HG03196 (cell line): Measurements from ENCODE around the gene RNF223.
"Not testable (repeated sequence)": the region's sequence is repeated elsewhere in the genome, so short reads cannot be mapped to it uniquely, and the experiment has no call there.

ENCODE experiments used
- ATAC-seq: cut with Tn5 transposase; IDR thresholded peaks from one replicate; pipeline ENCODE4 v1.9.1; 2021; ENCODE audit not compliant: unreplicated experiment

RNF223 gene

DNA sequence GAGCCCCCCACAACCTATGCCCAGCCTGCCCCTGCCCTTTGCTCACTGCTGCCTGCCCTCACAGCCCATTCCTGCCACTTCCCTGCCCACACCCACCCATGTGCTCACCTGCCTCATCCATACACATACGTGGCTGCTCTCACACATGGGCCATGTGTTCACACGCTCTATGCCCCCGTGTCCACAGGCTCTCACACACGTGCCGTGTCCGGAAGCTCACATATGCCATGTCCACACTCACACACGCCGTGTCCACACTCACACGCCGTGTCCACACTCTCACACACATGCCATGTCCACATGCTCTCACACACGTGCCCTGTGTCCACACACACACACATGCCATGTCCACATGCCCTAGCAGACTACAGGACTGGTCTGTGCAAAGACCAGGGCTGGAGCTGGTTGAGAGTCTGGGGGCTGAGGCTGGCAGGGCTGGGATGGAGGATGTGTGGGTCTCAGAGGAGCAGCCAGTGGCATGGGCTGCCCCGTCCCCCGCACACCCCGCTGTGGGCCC lies 583 bp upstream of the RNF223 start:
- ATAC-seq, result no peak

DNA sequence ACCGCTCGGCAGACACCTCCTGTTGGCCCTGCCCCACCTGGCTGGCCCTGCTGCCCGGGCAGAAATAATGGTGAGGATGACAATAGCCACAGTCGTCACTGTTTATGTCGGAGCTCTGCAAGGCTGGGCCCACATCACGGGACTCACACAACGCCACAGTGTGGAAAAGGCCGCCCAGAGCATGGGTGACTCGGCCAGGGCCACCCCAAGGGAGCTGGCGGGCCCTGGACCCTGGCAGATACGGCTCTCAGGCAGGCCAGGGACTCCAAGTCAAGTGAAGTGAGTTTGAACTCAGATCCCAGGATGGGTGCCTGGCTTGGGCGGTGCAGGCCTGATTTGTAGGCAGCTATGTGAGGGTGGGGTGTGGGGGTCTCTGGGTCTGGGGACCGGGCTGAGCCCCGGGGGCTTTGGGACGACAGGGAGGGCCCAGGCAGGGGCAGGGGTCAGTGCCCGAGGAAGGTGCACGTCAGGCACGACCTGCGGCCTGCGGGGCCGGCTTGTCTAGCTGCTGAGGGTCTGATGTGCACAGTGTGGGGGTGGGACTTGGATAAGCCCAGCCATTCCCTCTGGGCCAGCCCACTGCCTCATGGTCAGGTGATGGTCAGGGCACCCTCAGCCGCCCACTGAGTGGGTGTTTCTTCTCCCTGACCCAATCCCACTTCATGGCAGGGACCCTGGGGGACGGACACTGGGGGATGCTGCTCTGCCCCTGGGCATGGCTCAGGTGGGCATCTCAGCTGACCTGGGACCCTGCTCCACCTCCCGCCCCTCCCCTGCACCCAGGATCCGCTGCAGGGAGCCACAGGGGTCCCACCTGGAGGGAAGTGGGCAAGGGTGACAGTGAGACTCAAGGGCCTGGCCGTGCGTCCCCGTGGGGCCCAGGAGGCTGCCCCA lies 1.0 kb downstream of the RNF223 start:
- ATAC-seq, result no peak

- no peak for ATAC-seq
Observed at GRCh38 chr1:1072299-1072848, 1.7 kb downstream of the RNF223 start.

- no peak for ATAC-seq
Observed at GRCh38 chr1:1071486-1072298, 2.4 kb downstream of the RNF223 start.

GRCh38 chr1:1069711-1070676 lies 4.1 kb downstream of the RNF223 start:
- peak; percentile 6 for ATAC-seq

DNA sequence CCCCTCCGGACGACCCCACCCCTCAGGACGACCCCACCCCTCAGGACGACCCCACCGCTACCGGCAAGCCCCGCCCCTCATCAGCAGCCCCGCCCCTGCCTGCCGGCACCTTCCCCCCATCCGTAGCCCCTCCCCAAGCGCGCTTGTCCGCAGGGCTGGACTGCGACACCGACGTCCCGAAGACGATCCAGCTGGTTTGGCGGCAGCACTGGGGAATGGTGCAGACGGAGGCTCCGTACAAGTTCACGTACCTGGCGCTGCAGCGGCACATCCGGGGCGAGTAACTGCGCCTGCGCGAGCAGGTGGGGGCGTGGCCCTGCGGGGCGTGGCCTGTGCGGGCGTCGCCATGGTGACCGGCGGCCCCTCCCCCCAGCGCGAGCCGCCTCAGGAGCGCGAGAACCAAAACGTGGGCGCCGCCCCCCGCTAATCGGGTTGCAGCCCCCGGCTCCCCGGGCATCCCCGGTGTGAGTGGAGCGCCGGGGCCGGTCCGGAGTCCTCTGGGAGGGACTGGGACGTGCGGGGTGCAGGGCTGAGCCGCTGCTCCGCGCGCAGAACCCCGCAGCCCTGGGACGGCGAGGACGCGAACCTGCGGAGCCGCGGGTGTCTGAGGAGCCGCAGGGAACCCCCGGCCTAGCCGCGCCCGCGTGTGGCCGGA lies 4.9 kb downstream of the RNF223 start:
- ATAC-seq, result peak; percentile 38

DNA sequence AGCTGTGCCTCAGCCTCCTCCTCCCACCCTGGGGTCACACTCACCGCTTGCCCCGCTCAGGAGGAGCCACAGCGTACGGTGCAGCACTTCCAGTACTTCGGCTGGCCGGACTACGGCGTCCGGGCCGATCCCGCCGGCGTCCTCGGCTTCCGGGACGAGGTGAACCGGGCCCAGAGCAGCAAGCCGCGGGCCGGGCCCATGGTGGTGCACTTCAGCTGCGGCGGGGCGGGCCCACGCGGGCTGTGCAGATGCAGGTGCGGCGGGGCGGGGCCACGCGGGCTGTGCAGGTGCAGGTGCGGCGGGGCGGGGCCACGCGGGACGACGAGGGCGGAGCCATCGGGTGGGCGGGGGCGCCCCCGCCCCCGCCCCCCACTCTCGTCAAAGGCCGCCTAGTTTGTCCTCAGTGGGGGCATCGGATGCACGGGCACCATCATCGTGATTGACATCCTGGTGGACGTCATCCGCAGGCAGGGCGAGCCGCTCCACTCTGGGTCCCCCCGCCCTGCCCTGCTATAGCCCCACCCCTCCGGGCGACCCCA lies 5.5 kb downstream of the RNF223 start:
- no peak for ATAC-seq

DNA sequence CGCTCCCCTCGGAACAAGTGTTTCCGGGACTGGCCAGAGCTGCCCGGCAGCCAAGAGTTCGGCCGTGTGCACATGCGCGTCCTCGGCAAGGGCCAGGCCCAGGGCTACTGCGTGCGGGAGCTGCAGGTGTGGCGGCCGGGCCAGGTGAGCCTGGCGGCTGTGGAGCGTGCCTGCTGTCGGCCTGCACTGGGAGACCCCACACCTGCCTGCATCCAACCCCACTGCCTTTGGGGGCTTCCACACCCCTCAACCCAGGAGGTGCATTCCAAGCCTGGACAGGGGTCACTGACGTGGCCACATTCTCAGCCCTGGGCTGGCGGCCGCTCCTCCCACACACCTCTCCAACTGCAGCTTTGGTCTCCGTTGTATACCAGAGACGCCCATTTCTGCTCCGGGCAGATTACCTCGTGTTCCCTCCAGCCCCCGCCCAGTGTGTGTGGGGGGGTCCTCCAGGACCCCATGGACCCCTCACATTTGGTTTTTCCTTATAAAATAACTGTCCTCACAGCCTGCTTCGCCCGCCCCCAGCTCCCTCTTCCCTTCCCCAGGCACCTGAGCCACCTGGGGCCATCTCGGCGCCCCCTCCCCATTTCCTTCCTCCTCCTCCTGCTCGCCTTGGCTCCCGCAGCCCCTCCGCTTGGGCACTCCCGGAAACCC lies 6.1 kb downstream of the RNF223 start:
- ATAC-seq, result no peak

GRCh38 chr1:1067284-1067859 lies 6.7 kb downstream of the RNF223 start:
- no peak for ATAC-seq

DNA sequence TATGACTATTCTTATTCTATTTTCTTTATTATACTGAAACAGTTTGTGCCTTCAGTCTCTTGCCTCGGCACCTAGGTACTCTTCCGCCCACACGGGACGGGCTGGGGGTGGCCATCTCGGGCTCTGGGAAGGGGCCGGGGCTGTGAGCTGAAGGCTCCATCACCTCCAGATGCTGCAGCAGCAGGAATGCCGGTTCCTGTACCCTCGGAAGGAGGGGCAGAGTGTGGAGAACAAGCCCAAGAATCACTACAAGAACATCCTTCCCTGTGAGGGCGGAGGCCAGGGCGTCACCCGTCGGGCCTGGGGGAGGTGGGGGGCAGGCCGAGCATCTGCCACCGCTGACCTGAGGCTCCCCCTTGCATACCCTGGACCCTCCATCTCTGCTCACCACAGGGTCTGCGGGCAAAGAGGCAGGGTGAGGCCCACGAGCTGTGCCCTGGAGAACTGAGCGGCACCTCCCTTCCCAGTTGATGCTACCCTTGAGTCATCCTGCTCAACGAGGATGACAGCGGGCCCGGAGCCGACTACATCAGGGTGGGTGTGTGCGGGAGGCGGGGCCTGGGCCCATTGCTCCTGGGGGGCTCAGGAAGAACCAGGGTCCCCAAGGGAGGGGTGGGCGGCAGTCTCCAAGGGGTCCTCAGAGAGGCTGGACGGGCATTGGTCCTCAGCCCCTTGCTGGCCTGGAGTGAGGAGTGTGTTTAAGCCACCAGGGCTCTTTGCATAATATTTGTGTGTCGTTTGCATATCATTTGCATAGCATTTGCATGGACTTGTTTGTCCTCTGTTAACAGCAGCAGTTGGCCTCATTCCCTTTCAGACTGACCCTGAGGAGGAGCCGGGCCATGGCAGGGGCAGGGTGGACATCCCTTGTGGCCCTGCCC lies 7.5 kb downstream of the RNF223 start:
- ATAC-seq, result no peak

GRCh38 chr1:1065940-1066304 lies 8.2 kb downstream of the RNF223 start:
- not testable (repeated sequence) for ATAC-seq

DNA sequence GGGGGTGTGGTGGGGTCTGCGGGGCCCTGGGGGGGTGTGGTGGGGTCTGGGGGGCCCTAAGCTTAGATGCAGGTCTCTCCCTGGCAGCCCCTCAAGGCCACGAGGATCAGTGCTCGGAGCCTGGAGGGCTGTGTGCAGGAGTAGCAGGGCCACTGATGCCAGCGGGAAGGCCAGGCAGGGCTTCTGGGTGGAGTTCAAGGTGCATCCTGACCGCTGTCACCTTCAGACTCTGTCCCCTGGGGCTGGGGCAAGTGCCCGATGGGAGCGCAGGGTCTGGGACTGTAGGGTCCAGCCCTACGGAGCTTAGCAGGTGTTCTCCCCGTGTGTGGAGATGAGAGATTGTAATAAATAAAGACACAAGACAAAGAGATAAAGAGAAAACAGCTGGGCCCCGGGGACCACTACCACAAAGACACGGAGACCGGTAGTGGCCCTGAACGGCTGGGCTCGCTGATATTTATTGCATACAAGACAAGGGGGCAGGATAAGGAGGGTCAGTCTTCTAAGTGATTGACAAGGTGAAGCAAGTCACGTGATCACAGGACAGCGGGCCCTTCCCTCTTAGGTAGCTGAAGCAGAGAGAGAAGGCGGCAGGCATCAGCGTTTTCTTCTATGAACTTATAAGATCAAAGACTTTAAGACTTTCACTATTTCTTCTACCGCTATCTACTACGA lies 8.7 kb downstream of the RNF223 start:
- ATAC-seq, result no peak

- ATAC-seq, result peak; percentile 45
Observed at GRCh38 chr1:1063945-1064831, 9.9 kb downstream of the RNF223 start.

DNA sequence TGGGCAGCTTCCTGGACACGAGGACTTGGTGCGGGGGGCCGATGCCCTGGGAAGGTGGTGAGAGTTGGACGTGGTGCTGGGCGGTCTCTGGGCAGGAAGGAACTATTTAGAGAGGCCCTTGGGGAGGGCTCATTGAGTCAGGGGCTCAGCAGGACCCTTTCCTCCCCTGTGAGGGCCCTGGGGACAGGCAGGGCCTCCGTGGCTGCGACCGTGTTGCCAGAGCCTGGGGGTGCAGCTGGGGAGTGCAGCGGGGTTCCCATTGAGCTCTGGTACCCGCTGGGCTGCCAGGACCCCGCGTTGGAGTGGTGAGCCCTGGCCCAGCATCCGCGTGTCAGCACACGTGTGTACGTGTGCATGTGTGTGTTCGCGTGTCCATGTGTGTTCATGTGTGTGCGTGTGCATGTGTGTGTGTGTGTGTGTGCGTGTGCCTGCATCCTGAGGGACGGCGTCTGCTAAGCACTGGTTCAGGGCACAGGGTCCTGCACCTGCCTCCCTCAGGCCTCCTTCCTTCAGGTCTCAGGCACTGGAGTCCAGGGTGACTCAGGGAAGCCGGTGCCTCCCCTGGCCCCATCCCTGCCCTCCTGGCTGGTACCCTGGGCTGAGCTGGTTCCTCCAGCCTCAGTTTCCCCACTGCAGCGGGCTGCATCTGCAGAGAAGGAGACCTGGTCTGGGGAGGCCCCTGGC lies 10.7 kb downstream of the RNF223 start:
- no peak for ATAC-seq

- no peak for ATAC-seq
Observed at GRCh38 chr1:1062348-1063163, 11.6 kb downstream of the RNF223 start.
